H9 (cell line): ENCODE results near the gene PPM1G. TPM values are rescaled to one million over a fixed set of nuclear protein-coding genes. Genes with fewer than 3 reads are reported as not detected.
A peak's percentile ranks its signal among the peaks of the same experiment; 100 is the strongest.

Experiments used
- DNase-seq: peaks from one replicate; pipeline ENCODE4 v3.0.0-alpha.2; 2017
- H2AFZ ChIP-seq: one replicate; pipeline ENCODE4 v1.6.1; 2013; ENCODE audit warnings: mild to moderate bottlenecking, low read length, control low read depth, moderate library complexity
- H2AK5ac ChIP-seq: 2 replicates; pipeline ENCODE4 v1.6.1; 2013; ENCODE audit warnings: low read length, control low read depth, mixed read lengths; ENCODE audit not compliant: insufficient read length
- H2BK120ac ChIP-seq: one replicate; pipeline ENCODE4 v1.6.1; 2013; ENCODE audit warnings: low read depth, mild to moderate bottlenecking, low read length, control low read depth, inconsistent platforms; ENCODE audit not compliant: poor library complexity, severe bottlenecking
- H2BK12ac ChIP-seq: 2 replicates; pipeline ENCODE4 v1.6.1; 2013; ENCODE audit warnings: low read length, control low read depth, mixed read lengths, low read depth; ENCODE audit not compliant: insufficient read length
- H2BK15ac ChIP-seq: 2 replicates; pipeline ENCODE4 v1.6.1; 2013; ENCODE audit warnings: low read depth, low read length, control low read depth
- H2BK20ac ChIP-seq: one replicate; pipeline ENCODE4 v1.6.1; 2013; ENCODE audit warnings: low read depth, mild to moderate bottlenecking, low read length, control low read depth, inconsistent platforms; ENCODE audit not compliant: poor library complexity, severe bottlenecking
- H2BK5ac ChIP-seq: 2 replicates; pipeline ENCODE4 v1.6.1; 2013; ENCODE audit warnings: low read length, control low read depth, mixed read lengths; ENCODE audit not compliant: insufficient read length
- H3K14ac ChIP-seq: 2 replicates; pipeline ENCODE4 v1.6.1; 2013; ENCODE audit warnings: low read length, control low read depth; ENCODE audit not compliant: insufficient read depth
- H3K18ac ChIP-seq: 2 replicates; pipeline ENCODE4 v1.6.1; 2013; ENCODE audit warnings: low read depth, mild to moderate bottlenecking, mixed read lengths, low read length, control low read depth; ENCODE audit not compliant: insufficient read length
- H3K23ac ChIP-seq: 2 replicates; pipeline ENCODE4 v1.6.1; 2013; ENCODE audit warnings: low read length, control low read depth, mixed read lengths, low read depth; ENCODE audit not compliant: insufficient read length
- H3K23me2 ChIP-seq: 2 replicates; pipeline ENCODE4 v1.6.1; 2013; ENCODE audit warnings: low read depth, mild to moderate bottlenecking, mixed read lengths, low read length, control low read depth; ENCODE audit not compliant: insufficient read length, poor library complexity, severe bottlenecking
- H3K27ac ChIP-seq: 2 replicates; pipeline ENCODE4 v1.5.1; 2013; ENCODE audit warnings: low read length, control low read depth, mixed read lengths, low read depth; ENCODE audit not compliant: insufficient read length
- H3K27me3 ChIP-seq: 2 replicates; pipeline ENCODE4 v1.6.1; 2013; ENCODE audit warnings: low read length, control low read depth, inconsistent platforms; ENCODE audit not compliant: insufficient read depth
- H3K4ac ChIP-seq: 2 replicates; pipeline ENCODE4 v1.6.1; 2013; ENCODE audit warnings: low read depth, mild to moderate bottlenecking, control low read depth, inconsistent platforms, low read length, moderate library complexity
- H3K4me1 ChIP-seq: 2 replicates; pipeline ENCODE4 v1.6.1; 2013; ENCODE audit warnings: low read length, control low read depth, inconsistent platforms; ENCODE audit not compliant: insufficient read depth
- H3K4me2 ChIP-seq: 2 replicates; pipeline ENCODE4 v1.6.1; 2013; ENCODE audit warnings: low read length, control low read depth, mixed read lengths; ENCODE audit not compliant: insufficient read length, insufficient read depth
- H3K56ac ChIP-seq: 2 replicates; pipeline ENCODE4 v1.6.1; 2013; ENCODE audit warnings: low read depth, mild to moderate bottlenecking, mixed read lengths, low read length, control low read depth; ENCODE audit not compliant: insufficient read length
- H3K79me1 ChIP-seq: 2 replicates; pipeline ENCODE4 v1.6.1; 2013; ENCODE audit warnings: low read depth, mild to moderate bottlenecking, moderate library complexity, low read length, control low read depth, inconsistent platforms; ENCODE audit not compliant: insufficient read depth, poor library complexity, severe bottlenecking
- H3K79me2 ChIP-seq: 2 replicates; pipeline ENCODE4 v1.6.1; 2013; ENCODE audit warnings: low read length, control low read depth, inconsistent platforms; ENCODE audit not compliant: insufficient read depth
- H3K9ac ChIP-seq: 2 replicates; pipeline ENCODE4 v1.6.1; 2013; ENCODE audit warnings: low read length, control low read depth, mixed read lengths; ENCODE audit not compliant: insufficient read length; ENCODE audit errors: extremely low read depth
- H3K9me3 ChIP-seq: one replicate; pipeline ENCODE4 v1.6.1; 2013; ENCODE audit warnings: low read depth, low read length, inconsistent platforms; ENCODE audit not compliant: control insufficient read depth
- H3T11ph ChIP-seq: one replicate; pipeline ENCODE4 v1.6.1; 2013; ENCODE audit warnings: mild to moderate bottlenecking, low read length, control low read depth, inconsistent platforms
- H4K20me1 ChIP-seq: one replicate; pipeline ENCODE4 v1.6.1; 2013; ENCODE audit not compliant: control insufficient read depth, insufficient read length, insufficient read depth
- H4K5ac ChIP-seq: 2 replicates; pipeline ENCODE4 v1.6.1; 2013; ENCODE audit warnings: low read depth, mild to moderate bottlenecking, mixed read lengths, low read length, control low read depth; ENCODE audit not compliant: insufficient read length
- H4K8ac ChIP-seq: replicated peaks from 2 replicates; pipeline ENCODE4 v1.6.1; 2013; ENCODE audit warnings: low read length, control low read depth, mixed read lengths, low read depth; ENCODE audit not compliant: insufficient read length
- H4K91ac ChIP-seq: 2 replicates; pipeline ENCODE4 v1.6.1; 2013; ENCODE audit warnings: low read depth, mild to moderate bottlenecking, moderate library complexity, mixed read lengths, low read length, control low read depth; ENCODE audit not compliant: insufficient read length
- H3K27ac Mint-ChIP-seq, 3 experiments: 2 replicates in 2 of 3; 3 replicates in 1 of 3; pipeline ENCODE4 v1.8.0; 2020 to 2021; ENCODE audit warnings: mixed read lengths in 3 of 3, mild to moderate bottlenecking in 1 of 3, moderate library complexity in 1 of 3
- H3K27me3 Mint-ChIP-seq: 2 replicates; pipeline ENCODE4 v1.8.0; 2021; ENCODE audit warnings: low read depth, mild to moderate bottlenecking, moderate library complexity, mixed read lengths
- H3K36me3 Mint-ChIP-seq, 3 experiments: 2 replicates in 2 of 3; 3 replicates in 1 of 3; pipeline ENCODE4 v1.8.0; 2020 to 2021; ENCODE audit warnings: low read depth in 3 of 3, mixed read lengths in 3 of 3; ENCODE audit not compliant: insufficient read depth in 1 of 3
- H3K4me1 Mint-ChIP-seq, 2 experiments: 2 replicates each; pipeline ENCODE4 v1.8.0; 2020; ENCODE audit warnings: mixed read lengths in 2 of 2
- H3K4me3 Mint-ChIP-seq, 2 experiments: 2 replicates in 1 of 2; 3 replicates in 1 of 2; pipeline ENCODE4 v1.8.0; 2020 to 2021; ENCODE audit warnings: mild to moderate bottlenecking in 2 of 2, mixed read lengths in 2 of 2, moderate library complexity in 1 of 2
- H3K9me3 Mint-ChIP-seq, 2 experiments: 2 replicates in 1 of 2; 3 replicates in 1 of 2; pipeline ENCODE4 v1.8.0; 2020; ENCODE audit warnings: mild to moderate bottlenecking in 2 of 2, mixed read lengths in 2 of 2, moderate library complexity in 1 of 2
- CTCF ChIP-seq: fragments of 200-600 bp; sonication (generic); conservative IDR thresholded peaks from 3 replicates; pipeline ENCODE4 v1.8.0; 2021; ENCODE audit warnings: antibody characterized with exemption, mild to moderate bottlenecking
- WGBS: extraction: QIAGEN DNeasy Blood & Tissue Kit; methylation state at CpG from one replicate; pipeline ENCODE4 v1.1.7; 2013; ENCODE audit warnings: missing lambda C conversion rate, low lambda C conversion rate, mixed read lengths; ENCODE audit not compliant: insufficient read length; ENCODE audit errors: extremely low coverage; 5-methylcytosine and 5-hydroxymethylcytosine counted together
- total RNA-seq: library from RNA; stranded (reverse); gene quantifications from 2 replicates; pipeline ENCODE4 v1.2.1, GENCODE V29; 2021

PPM1G gene
- total RNA-seq, 1 experiment from 2014 or later, result 146 TPM

- no CpG with 5 or more reads among the region's 5 CpGs for WGBS
- Mint-ChIP-seq H3K27ac (peak overlapping the region in 1 of 3 experiments; percentile 64; a peak in 1 of 7 replicates), H3K27me3 (no peaks in the 10 kb centered on the region), H3K36me3 (peaks cover 41 to 70% (median 68%) of the 10 kb centered on the region in 3 experiments; a peak in 6 of 7 replicates), H3K4me3 (peak overlapping the region in 1 of 2 experiments; percentile 55; a peak in 1 of 5 replicates), H3K4me1 (peaks cover 16 to 21% of the 10 kb centered on the region in 2 experiments), H3K9me3 (peaks cover 0 to 3% of the 10 kb centered on the region in 2 experiments; a peak in 1 of 5 replicates)
- no peak for TF ChIP-seq CTCF
- no peak overlapping the region for H2BK15ac ChIP-seq
- no peak overlapping the region for H3K4me2 ChIP-seq
- H4K5ac ChIP-seq, result no peak overlapping the region
- no peak for DNase-seq
- no peak overlapping the region for H3K56ac ChIP-seq
- H3K79me1 ChIP-seq, result peaks cover 3% of the 10 kb centered on the region
- no peak overlapping the region for H3K14ac ChIP-seq
- no peak overlapping the region for H3K9ac ChIP-seq
- no peak overlapping the region for H4K8ac ChIP-seq
- H3K23ac ChIP-seq, result no peak overlapping the region
- H2BK5ac ChIP-seq, result no peak overlapping the region
- peaks cover 12% of the 10 kb centered on the region for H3K23me2 ChIP-seq
- H3K27me3 ChIP-seq, result no peaks in the 10 kb centered on the region
- H3K79me2 ChIP-seq, result peaks cover 5% of the 10 kb centered on the region; the same call in 1 of the 2 replicates
- H4K20me1 ChIP-seq, result no peaks in the 10 kb centered on the region
- no peak overlapping the region for H2AFZ ChIP-seq
- no peaks in the 10 kb centered on the region for H3K9me3 ChIP-seq
- H2BK20ac ChIP-seq, result no peak overlapping the region
- no peak overlapping the region for H3K4ac ChIP-seq
- no peak overlapping the region for H2BK120ac ChIP-seq
- H3K27ac ChIP-seq, result no peak overlapping the region
- H2BK12ac ChIP-seq, result no peak overlapping the region
- no peak overlapping the region for H2AK5ac ChIP-seq
- no peak overlapping the region for H3K18ac ChIP-seq
- peaks cover 3% of the 10 kb centered on the region; the same call in 1 of the 2 replicates for H3K4me1 ChIP-seq
- no peak overlapping the region for H4K91ac ChIP-seq
- H3T11ph ChIP-seq, result no peak overlapping the region
Observed at GRCh38 chr2:27373567-27373966, 35.8 kb downstream of the PPM1G start.
